ENCODE measurements around the gene FADS2.

Gene FADS2

DNA sequence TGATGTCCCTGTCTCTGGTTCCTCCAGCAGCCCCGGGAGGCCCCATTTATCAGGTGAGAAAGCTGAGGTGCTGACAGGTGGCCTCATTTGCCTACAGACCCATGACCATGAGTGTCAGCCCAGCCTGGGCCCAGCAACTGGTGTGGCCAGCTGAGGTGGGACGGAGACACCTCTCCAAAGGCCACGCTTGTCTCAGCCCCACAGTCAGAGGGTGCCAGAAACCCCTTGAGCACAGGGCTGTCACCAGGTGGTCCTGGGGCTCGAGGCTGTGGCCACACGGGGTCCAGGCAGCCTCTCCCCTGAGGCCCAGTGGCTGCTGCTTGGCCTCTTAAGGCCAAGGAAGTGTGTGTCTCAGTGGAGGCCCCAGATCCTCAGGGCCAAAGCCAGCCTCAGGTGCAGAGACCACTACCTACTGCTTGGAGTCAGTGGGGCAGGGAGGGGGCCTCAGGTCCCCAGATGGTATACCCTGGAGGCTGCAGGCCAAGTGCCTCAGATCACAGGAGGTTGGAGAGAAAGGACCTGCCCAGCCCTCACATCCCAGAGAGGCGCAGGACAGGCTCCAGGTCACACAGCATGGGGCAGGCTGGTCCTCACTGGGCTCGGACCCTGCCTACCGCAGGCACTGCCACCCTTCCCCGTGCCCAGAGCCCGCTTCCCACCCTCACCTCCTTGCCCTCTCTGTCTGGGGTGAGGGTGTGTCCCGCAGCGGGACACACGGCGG lies 77.9 kb downstream of the FADS2 start:
- no peak for DNase-seq (ENCODE audit: low read depth in 3 of 3)

GRCh38 chr11:61906522-61906909 lies 78.4 kb downstream of the FADS2 start:
- no peak for DNase-seq (ENCODE audit: low read depth in 3 of 3)

GRCh38 chr11:61907282-61907681 lies 79.2 kb downstream of the FADS2 start:
- DNase-seq (ENCODE audit: low read depth in 3 of 3) = no peak

- no peak for DNase-seq (ENCODE audit: low read depth in 3 of 3)
Measured at GRCh38 chr11:61907871-61908729, 80.0 kb downstream of the FADS2 start.

GRCh38 chr11:61908730-61909316 lies 80.7 kb downstream of the FADS2 start:
- no peak for DNase-seq (ENCODE audit: low read depth in 3 of 3)

DNA sequence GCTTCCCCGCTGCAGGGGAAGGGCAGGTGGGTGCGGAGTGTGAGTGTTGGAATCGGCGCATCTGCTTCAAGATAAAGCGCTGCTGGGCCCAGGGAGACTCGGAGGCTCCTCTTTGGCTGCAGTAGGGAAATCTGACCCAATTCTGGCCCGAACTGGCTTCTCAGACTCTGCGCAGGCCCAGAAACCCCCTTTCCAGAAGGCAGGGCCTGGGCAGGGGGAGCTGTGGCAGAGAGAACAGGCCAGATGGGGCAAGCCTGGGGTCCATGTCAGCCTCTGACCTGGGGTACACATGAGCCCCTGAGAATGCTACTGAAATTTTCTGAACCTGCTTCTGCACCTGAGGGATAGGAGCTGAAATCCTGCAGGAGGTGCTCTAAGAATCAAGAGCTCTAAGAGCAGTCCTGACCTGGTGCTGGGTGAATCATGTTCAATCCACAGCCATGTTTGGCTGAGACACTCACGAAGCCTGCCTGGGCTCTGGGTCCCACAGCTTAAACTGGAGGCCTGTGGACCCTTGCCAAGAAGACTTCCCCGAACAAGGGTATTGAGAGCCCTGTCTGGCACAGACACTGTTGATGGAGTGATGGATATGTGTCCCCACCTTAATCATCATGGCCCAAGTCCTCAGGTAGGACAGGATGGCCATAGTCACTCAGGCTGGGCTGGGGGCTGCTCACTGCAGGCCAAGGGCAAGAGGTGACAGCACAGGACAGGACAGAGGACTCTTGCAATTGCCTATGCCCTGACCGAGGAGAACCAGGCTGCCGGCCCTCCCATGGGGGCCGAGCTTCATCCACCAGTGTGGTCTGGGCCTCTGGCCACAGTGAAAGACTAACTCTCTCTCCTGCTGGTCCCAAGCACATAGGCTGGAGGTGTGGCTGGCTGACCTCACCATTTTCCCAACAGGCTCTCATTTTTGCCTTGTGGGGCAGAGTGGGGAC lies 82.4 kb downstream of the FADS2 start:
- DNase-seq (ENCODE audit: low read depth in 3 of 3) = no peak

DNA sequence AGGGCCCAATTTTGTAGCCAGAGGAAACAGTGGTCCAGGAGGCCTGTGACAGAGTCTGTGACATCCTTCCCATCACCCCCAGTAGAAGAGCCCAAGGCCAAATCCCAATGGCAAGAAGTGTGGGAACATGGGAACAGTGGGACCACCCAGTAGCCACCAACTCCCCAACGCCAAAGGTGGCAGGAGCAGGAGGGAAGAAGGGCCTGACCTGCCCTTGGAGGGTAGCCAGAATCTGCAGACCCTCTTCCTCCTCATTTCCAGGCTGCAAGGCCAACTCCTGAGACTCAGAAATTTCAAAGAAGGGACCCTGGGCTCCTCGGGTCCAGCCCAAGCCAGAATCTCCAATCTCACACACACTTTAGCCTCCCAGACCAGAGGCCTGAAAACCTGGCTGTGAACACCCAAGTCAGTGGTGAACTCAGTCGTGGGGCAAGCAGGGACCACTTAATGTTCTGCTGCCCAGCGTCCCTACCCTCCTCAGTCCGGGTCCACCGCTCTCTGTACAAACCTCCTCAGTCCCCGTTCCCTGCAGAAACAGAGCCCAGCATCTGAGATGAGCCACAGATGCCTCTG lies 83.1 kb downstream of the FADS2 start:
- DNase-seq (ENCODE audit: low read depth in 3 of 3) = no peak

GRCh38 chr11:61911701-61912529 lies 83.8 kb downstream of the FADS2 start:
- no peak for DNase-seq (ENCODE audit: low read depth in 3 of 3)

- no peak for DNase-seq (ENCODE audit: low read depth in 3 of 3)
Measured at GRCh38 chr11:61912530-61912898, 84.4 kb downstream of the FADS2 start.

DNA sequence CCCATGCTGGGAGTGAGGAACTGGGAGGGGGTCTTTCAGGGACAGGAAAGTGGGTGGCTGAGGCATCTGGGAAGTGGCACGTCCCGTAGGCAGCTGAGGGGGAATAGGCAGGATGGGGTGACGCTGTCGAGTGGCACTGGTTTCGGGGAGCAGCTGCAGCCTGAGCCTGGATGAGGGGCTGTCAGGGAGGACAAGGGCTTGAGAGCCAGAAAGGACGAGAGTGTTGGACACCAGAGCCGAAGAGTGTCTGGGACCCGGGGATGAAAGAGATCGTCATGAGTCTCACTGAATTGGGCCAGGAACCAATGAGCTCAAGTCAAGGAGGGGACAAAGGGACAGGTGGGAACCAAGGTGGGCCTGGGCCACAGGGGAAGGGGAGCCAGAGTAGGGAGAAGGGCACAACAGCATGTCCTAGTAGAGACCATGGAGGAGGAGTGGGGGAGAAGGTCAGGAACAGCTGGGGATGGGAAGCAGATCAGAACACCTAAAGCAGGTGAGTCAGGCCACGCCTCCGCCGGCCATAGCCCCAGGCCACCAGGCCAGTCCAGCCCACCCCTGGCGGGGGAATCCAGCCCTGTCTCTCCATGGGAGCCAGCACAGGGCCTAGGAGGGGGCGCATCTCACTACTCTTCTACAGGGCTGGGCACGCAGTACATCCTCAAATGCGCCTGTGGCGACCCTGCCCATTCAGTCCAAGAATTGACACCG lies 85.0 kb downstream of the FADS2 start:
- DNase-seq (ENCODE audit: low read depth in 3 of 3) = no peak

- DNase-seq (ENCODE audit: low read depth in 3 of 3) = no peak
Measured at GRCh38 chr11:61913699-61914395, 85.7 kb downstream of the FADS2 start.

- no peak for DNase-seq (ENCODE audit: low read depth in 3 of 3)
Measured at GRCh38 chr11:61914471-61915171, 86.5 kb downstream of the FADS2 start.

DNA sequence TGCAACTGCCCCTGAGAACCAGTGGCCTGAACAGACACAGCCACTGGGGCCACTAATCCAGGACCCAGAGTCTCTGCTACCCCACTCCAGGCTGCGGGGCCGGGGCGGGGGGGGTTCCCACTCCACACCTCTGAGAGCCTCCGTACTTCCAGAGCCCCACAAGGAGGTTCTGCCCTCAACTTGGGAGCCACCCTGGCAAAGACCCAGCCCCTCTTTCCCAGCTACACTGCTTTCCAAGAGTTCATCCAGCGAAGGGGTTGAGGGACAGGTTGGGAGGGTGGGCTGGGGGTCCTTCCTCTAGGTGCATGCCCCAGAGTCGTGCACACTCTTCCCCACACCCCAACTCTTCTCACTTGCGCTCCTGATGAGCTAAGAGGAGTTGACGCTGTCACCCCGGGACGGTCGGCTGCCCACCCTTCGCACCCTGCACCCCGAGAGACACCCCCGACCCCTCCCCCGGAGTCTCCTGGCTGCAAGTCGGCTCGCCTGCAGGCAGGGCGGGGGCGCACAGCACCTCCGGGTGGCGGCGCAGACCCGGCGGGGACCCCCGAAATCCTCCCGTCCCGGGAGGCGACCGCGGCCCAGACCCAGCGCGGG lies 88.7 kb downstream of the FADS2 start:
- DNase-seq (ENCODE audit: low read depth in 3 of 3) = no peak
